AG08395 (cell line): Measurements from ENCODE around the gene GALNT18.

ENCODE experiments used
- DNase-seq: peaks from one replicate; pipeline ENCODE4 v3.0.0; 2012; ENCODE audit warnings: mixed read lengths, low spot score

GALNT18 gene

DNA sequence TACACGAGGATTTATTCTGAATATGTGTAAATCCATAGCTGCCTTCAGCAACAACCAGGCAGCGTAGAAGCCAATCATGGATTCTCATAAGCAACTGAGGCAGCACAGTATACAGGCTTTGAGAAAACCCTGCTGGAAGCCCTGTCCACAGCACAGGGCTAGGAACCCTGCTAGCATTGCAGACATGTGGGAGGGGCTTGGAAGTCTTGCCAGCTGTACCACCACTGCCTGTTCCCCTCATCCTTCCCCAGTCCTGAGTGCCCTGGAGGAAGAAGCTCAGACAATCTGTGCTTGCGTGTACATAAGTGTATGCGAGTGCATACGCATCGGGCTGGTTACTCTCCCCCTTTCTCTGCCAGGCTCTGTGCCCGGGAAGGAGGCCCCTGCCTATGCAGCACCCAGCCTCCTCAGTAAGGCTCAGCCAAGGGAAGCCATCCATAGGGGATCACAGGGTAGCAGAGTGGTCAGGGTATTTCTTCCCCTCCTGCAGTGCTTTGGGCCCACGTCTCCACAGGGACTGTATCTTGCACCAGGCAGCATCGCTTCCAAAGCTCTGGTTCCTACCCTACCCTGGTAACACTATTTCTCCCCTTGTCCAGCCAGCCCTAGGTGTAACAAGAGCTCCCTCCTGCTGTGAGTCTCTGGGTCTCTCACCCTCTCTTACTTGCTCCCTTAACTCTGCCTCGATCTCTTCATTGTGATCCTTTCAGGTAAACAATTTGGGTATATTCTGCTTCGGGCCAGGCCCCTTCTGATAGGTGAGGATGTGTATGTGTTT, 90.5 kb downstream of the GALNT18 start:
- DNase-seq: no peak

DNA sequence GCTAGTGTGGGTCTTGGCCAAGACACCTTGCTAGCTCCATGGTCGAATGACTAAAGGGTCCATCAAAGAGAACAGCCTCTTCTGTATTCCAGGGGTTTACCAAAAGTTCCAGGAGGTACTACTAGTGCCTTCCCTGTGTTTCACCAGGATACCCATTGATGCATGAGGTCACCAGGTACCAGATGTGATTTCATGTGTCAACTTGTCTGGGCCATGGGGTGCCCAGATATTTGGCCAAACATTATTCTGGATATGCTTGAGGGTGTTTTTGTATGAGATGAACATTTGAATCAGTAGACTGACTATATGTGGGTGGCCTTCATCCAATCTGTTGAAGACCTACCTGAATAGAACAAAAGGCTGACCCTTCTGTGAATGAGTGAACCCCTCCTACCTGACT, 92.8 kb downstream of the GALNT18 start:
- DNase-seq: no peak

DNA sequence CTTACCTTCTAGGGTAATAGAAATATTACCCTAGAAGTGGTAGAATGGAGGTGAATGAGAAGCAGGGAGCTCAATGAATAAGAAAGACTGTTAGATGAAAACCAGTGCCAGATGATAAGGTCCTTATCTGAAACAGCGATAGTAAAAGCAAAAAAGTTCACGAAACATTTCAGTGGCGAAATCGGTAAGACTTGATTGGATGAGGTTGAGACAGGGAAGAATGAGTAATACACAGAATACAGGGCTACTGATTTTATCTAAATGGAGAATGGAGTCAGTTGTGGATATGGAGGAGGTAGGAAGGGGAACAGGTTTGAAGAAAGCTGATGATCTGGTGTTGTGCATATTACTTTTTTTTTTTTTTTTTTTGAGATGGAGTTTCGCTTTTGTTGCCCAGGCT, 96.5 kb downstream of the GALNT18 start:
- no peak for DNase-seq

DNA sequence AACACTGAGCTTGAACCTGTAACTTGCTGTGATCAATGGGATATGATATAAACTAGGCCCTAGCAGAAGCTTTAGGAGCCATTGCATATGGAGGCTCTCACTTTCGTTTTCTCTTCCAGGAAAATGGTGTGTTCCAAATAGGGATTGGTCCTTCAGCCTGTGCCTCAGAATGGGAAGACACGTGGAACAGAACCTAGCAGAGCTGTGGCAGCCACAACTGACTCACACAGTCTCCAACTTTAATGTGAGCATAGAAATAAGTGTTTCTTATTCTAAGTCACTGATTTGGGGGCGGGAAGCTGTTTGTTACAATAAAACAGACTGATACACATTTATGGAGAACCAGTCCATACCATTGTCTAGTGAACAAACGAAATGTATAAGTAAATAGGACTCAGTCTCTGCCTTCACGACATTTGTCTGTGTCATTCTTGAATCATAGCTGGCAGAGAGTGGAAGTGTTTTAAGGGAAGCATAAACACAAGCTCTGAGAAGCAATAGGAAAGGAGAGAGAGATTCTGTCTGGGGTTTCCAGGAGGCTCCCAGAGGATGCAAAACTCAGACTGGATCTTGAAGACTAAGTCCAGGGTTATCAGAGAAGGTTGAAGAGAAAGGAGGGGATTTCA, 97.3 kb downstream of the GALNT18 start:
- DNase-seq: no peak

DNA sequence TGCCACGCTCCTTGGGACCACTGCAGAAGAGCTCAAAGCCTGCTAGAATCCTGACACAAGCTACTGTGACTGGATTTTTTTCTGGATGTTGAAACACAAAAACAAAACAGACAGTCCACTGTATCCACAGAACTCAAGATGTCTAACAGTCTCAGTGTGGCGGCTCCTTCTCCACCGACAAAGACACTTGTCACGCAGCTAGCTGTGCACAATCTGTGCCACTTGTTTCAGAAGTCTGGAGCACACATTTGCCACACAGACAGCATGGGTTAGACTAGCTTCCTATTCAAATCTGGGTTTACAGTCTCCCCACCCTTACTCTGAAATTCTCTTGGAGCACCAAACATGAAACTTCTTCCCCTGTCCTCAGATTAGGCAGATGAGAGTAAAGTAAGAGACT, 99.2 kb downstream of the GALNT18 start:
- no peak for DNase-seq

DNA sequence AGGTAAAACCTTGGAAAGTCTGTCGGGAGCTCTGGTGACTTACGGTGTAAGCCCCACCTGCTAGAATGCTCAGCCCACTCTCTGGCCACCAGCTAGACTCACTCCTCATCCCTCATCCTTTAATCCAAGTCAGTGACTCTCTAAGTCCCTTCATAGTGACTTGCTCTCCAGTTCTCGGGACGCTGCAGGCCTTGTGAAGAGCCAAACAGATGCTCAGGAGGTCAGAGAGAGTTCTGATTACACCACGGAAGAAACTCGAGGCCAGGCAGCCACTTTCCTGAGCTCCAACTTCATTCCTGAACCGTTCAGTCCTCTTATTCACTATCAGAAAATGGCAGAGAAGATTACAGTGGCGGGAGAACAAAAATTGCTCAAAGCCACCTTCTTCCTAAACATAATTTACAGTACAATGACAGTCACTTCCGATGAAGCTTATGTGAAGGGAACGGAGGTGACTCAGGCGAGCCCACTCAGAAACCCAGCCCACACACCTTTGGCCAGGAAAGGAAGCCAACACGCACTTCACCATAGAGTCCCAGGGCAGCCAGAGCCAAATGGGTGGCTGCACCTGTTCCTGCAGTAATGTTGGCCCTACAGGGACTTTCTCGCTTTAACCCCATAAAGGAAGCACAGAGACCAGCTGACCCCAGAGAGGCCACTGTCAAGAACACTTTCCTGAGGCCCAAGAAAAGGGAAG, 100.4 kb downstream of the GALNT18 start:
- DNase-seq: no peak

DNA sequence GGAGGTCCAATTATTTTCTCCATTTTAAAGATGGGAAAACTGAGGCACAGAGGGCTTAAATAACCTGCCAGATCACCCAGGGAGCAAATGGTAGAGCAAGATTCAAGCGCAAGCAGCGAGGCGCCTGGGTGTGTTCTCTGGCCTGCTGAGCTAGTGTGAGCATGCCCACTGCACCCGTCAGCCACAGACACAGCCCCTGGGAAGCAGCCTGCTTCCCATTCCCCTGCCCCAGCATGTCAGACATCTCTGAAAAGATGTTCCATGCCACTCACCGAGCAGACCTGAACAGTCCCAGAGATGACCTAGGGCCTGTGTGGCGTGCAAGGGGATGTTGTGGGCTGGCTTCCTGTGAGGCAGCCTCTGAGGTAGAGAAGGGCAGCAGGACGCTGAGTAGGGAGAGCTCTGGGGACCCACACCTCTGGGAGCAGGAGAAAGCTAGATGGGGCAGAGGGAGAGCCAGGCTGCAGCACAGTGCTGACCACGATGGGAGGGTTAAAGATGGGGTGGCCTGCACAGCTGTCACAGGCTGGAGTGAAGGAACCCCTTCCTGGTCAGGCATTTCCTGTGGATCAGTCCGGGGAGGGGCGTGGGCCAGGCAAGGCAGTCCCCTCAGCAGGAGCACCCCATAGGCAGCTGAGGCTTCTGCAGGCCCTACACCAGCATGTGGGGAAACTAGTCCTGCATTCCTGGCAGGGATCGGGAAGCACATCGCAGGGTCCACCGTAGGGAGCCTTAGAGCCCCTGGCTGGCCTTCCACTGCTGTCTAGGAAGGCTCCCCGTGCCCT, 101.4 kb downstream of the GALNT18 start:
- DNase-seq: no peak

DNA sequence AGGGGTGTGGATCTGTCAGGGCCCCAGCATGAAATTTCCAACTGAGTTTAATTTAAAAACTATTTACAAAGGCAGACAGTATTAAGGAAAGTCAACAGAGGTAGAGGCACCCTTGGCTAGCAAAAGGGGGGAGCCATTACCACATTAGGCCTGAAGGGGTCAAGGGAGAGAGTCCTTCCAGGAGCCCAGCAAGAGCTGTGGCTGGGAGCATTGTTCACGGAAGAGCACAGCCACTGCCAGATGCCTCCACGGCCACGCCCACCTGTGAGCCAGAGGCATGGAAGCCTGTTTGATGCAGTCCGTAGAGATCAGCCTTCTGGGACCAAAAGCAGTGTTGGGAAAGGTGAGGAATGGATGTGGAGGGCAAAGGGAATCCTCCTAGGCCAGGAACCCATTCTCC, 102.6 kb downstream of the GALNT18 start:
- no peak for DNase-seq

DNA sequence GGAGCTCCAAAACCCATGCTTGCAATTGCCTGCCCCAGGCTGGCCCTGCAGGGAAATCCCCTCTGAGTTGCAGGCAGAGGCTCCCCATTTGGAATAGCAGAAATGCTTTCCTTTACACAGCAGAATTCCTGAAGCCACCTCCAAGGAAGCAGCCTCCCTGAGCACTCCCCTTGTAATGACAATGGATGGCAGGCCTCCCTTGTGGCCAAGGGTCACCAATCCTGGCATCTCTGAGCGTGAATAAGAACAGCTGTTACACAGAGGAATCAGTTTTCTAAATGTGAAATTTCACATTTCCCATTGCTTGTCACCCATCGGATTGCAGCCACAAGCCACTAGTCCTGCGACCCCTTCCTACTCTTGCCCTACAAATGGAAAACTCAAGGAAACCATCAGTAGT, 107.6 kb downstream of the GALNT18 start:
- no peak for DNase-seq

DNA sequence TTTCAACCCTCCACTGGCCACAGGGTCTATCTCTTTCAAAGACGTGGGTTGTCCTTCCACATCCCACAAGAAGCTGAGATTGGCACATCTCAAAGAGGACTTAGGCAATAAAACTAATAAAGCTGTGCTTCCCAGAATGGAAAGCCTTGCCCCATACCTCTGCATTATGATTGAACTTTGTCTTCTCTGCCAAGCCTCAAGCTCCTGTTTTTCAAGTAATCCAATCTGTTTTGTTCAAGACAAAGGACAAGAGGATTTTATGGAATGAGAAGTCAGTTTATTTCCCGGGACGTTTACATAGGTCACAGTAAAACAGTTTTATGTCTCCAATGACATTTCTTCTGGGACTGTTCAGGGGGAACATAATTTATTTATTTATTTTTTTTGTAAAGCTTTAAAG, 108.4 kb downstream of the GALNT18 start:
- peak; percentile 13 for DNase-seq

DNA sequence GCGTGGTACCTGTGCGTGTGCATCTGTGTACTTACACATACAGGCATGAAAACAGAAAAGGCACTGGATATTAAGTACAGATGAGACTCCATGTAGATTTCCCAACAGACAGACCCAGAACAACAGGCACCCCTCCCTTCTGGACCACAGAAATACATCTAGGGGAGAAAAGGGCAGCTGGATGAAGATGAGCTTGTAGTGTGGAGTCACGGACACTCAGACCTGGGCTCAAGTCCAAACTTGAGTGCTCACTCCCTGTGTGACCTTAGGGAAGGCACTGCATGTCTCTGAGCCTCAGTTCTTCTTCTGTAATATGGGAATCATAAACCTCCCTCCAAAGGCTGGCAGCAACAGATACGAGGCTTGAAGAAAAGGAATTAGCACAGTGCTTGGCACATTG, 108.9 kb downstream of the GALNT18 start:
- DNase-seq: no peak

DNA sequence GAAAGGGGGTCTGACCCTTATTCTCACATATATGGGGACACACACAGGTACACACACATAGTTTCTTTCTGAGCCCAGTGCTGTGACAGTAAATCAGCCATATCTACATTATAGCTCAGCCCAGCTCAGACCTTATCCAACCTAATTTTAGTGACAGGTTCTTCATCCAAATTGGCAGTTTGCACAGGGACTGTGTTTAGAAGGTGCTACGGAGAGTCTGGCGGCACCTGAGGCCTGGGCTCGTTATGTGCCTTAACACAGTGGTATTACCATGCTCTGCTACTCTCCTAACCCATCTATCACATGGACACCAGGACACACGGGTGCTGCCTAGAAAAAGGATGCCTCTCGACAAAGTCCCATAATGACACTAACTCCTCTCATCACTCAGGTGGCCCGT, 109.3 kb downstream of the GALNT18 start:
- no peak for DNase-seq

DNA sequence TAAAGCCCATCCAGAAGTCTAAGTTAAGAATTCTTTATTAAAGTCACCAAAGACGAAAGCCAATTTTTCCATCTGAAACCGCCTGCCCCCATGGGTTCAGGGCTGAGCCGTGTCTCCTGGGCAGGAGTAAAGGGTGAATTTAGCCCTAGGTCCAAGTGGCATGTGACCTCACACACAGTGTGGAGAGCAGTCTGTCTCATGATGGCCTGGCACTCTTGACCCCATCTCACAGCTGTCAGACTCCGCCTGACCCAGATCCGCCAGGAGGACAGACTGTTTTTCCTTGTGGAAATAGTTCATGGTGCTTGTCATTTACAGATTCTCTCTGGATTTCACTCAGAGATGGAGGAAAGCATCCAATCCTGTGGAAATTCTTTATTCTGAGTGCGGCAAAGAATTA, 109.7 kb downstream of the GALNT18 start:
- DNase-seq: no peak

DNA sequence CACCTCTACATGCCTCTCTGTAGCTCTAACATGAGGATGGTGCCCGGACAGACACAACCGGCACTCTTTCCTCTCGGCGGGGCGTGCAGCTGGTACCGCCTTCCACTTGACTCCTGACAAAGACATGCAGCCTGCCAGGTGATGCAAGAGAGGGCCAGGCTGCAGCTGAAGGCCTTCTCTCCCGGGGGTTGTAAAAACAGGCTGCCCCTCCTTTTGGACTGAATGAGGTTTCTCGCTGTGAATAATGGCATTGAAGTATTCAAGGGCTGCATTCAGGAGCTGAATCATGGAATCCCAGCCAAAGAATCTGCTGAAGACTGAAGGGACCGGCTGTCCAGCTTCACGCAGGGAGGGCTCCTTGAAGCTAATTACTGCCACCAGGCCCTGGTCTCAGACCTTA, 110.9 kb downstream of the GALNT18 start:
- DNase-seq: no peak

DNA sequence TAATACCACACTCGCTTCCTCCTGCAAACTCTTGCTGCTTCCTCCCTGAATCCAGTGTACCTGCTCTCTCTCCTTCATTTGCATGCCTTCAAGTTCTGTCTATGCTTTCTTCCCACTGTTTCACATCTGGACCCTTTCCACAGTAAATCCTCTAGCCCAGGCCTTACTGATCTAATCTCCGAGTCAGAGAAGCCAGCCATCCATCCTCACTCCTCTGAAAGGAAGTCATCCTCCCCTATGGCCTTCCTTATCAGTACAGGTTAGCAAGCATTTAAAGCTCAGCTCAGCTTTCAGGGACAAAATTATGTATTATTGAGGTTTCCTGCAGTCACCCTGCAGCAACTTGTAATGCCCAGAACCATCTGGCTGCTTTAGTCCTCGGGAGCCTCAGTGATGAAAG, 116.1 kb downstream of the GALNT18 start:
- DNase-seq: no peak

DNA sequence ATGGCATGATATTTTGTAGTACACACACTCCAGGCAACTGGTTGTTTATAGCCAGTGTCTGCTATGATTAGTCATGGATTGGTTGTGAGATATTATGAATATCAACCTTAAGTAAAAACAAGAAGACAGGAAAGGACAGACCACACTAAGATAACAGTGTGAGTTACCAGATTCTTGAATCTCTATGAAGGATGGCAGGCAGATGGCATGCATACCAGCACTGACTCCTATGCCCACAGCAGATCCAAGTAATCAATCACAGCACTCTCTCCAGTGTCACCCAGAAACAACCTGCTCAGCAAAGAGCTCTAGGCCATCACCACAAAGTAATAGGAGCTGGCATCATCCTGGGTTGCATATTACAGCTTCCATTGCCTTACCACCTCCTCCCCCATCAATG, 116.6 kb downstream of the GALNT18 start:
- DNase-seq: no peak

DNA sequence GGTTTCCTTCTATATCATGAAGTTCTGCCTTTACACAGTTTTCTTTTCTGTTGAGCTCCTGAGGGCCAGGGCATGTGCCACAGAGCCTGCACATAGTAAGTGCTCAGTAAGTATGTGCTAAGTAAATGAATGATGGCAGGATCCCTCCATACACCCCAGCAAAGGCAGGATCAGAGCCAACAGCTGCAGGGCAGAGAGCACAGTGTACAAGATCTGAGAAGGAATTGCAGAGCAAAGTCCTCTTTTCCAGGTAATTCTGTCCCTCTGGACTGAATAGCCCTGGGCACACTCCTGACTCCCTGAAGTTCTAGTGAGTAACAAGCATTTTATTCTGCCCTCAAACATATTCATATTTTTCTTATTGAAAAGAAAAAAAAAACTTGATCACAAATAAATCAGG, 117.7 kb downstream of the GALNT18 start:
- no peak for DNase-seq

DNA sequence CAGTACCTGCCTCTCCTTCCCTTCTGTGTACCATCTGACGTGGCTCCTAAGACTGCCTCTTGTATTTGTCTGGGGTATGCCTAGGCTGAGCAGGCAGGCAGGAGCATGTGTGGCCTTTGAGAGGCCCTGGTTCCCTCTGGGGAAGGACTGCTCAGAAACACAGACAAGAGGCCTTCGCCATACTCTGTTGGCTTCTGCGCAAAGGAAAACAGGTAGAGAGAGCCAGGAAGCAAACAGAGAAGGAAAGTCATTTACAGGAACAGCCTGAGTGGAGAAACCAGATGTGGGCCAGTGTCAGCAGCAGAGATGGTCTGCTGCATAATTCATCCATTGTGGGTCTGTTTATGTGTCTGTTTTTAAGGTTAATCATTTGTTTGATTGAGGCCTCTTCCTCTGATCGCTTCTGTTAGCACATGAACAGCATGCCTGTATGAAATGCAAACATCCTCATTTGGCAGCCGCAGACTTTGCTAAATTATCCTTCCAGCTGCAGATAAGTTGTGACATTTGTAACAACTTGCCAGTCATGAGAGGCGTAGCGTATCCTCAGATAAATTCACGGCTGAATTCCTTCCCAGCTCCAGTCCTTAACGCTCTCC, 119.4 kb downstream of the GALNT18 start:
- DNase-seq: no peak

DNA sequence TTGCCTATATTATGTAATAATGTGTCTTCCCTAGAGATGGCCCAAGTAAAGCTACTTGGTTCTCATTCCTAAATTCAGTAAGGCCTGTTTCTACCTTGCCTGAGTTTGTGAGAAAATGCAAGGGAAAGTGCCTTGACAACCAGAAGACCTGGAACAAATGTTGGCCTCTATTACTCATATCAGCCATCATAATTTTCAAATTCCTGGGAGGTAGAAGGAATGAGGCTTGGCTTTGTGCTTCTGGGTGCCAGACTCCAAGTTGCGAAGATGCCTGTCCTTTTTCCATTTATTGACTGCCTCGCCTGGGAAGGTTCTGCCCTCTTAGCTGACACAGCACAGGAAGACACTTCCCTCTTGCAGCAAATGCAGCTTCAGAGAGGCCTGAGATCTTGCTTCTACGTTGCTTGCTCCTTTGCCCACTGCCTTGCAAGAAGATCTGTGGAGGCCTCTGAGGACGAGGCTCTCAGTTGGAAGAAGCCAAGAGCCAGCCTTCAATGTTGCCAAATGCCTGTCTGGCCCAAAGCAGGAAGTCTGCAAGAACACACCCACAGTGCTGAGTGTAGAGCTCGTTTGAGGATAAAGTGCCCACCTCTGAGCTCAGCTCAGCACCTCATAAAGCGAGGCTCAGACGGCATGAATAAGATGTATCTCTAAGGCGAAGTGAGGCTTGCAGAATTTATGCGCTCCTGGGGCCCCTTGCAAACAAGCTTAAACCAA, 120.1 kb downstream of the GALNT18 start:
- no peak for DNase-seq

DNA sequence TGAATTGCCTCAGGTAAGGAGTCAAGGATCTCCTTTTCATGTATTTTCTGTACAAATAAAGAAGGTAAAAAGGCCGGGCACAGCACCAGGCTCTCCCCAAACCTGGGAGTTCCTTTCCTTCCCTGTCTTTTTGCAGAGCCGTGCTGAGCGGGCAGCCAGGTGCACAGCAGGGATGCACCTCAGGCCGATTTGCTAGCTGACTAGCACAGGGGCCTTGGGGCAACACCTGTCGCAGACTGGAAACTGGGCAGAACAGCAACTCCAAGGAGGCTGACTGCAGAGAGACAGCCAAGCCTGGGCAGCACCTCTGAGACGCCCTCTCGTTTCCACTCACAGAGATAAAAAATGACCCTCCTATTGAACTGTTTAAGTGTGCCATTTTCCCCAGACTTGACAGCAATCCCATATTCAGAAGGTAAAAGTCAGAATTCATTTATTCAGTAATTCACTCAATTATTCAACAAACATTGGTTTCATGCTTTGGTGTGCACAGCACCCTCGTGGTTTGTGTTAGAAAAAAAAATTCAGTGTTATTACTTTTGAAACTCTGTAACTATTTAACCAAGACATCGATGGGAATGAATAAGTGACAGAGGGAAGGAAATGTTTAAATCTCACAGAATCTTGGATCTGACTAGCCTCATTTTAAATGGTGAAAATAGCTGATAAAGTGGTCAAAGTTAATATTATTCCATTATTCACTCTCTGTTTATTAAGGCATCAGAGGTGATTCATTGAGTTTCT, 120.9 kb downstream of the GALNT18 start:
- no peak for DNase-seq

DNA sequence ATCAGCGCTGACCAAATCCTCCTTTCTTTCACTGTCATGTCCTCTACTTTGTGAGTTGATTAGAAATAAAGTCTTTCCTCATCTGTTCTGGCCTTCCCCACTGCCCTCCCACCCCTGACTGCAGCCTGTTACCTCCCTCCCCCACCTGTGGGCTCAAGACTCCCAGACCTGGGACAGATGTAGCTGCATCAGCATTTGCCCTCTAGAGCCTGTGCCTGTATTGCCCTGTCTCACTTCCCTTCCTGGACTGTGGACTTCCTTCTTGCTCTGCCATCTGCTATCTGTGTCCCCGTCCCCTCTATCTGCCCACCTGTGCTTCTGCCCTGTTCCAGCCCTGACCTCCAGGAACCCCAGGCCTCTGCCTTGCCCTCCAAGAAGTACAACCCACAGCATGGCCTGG, 122.5 kb downstream of the GALNT18 start:
- DNase-seq: no peak
